Activated CD4-positive, alpha-beta memory T cell treated with anti-CD3 and anti-CD28 coated beads, Interleukin-2, amount 10 ng/mL, durations not matched to agents 7 days and 5 days (primary cell): Measurements from ENCODE around the gene NUTF2. TPM values are rescaled to one million over a fixed set of nuclear protein-coding genes. Genes with fewer than 3 reads are reported as not detected.
"Not testable (repeated sequence)": the region's sequence is repeated elsewhere in the genome, so short reads cannot be mapped to it uniquely, and the experiment has no call there.

ENCODE experiments used
- CTCF ChIA-PET: fragments of 350-600 bp; sonication (Branson Sonifier 250); formaldehyde crosslinking; loops from one replicate; lab custom pipeline; 2021; ENCODE audit warnings: antibody characterized with exemption, inconsistent platforms; lab: Charles Lee
- POLR2A ChIA-PET: fragments of 350-600 bp; sonication (Branson Sonifier 250); formaldehyde crosslinking; loops from one replicate; lab custom pipeline; 2021; ENCODE audit warnings: antibody characterized with exemption; lab: Charles Lee
- DNase-seq: peaks from one replicate; pipeline ENCODE4 v3.0.0-alpha.2; 2020
- H3K27ac Mint-ChIP-seq: one replicate; pipeline ENCODE4 v1.8.0; 2021; ENCODE audit warnings: mild to moderate bottlenecking, mixed read lengths
- H3K27me3 Mint-ChIP-seq: one replicate; pipeline ENCODE4 v1.8.0; 2021; ENCODE audit warnings: mixed read lengths
- H3K36me3 Mint-ChIP-seq: one replicate; pipeline ENCODE4 v1.8.0; 2021; ENCODE audit warnings: low read depth, mixed read lengths
- H3K4me1 Mint-ChIP-seq: one replicate; pipeline ENCODE4 v1.8.0; 2021; ENCODE audit warnings: mixed read lengths
- H3K4me3 Mint-ChIP-seq: one replicate; pipeline ENCODE4 v1.8.0; 2021; ENCODE audit warnings: mild to moderate bottlenecking, mixed read lengths
- H3K9me3 Mint-ChIP-seq: one replicate; pipeline ENCODE4 v1.8.0; 2021; ENCODE audit warnings: mixed read lengths
- total RNA-seq, 2 experiments: library from RNA; stranded (reverse); gene quantifications; one replicate each; pipeline ENCODE4 v1.2.3, GENCODE V29; 2021

The NUTF2 gene
- total RNA-seq, 2 experiments from 2014 or later, result 96.4 to 101 TPM

GRCh38 chr16:67814567-67814966 lies 32.2 kb upstream of the NUTF2 start:
- Mint-ChIP-seq H3K36me3 (no peaks in the 10 kb centered on the region), H3K27ac (no peak overlapping the region), H3K4me3 (no peak overlapping the region), H3K9me3 (no peaks in the 10 kb centered on the region), H3K27me3 (peaks cover 4% of the 10 kb centered on the region), H3K4me1 (peaks cover 6% of the 10 kb centered on the region)
- no peak for DNase-seq
- ChIA-PET CTCF (interaction anchor here (0.8 to 3.4 kb wide), 9 partner anchors 10 to 226 kb away, joined by 3 to 46 read pairs (median 6); no protein-coding TSS in a partner anchor), POLR2A (no interaction called here)

GRCh38 chr16:67820608-67821259 lies 26.0 kb upstream of the NUTF2 start:
- H3K9me3 Mint-ChIP-seq, result no peaks in the 10 kb centered on the region
- DNase-seq, result no peak
- H3K36me3 Mint-ChIP-seq, result no peaks in the 10 kb centered on the region
- H3K4me1 Mint-ChIP-seq, result peaks cover 6% of the 10 kb centered on the region
- H3K27me3 Mint-ChIP-seq, result no peaks in the 10 kb centered on the region
- no peak overlapping the region for H3K27ac Mint-ChIP-seq
- ChIA-PET CTCF (interaction anchor here (0.7 to 2.0 kb wide), 2 partner anchors 13 to 35 kb away, joined by 3 to 13 read pairs; no protein-coding TSS in a partner anchor), POLR2A (no interaction called here)
- H3K4me3 Mint-ChIP-seq, result no peak overlapping the region

GRCh38 chr16:67822511-67822910 lies 24.2 kb upstream of the NUTF2 start:
- Mint-ChIP-seq H3K4me1 (no peaks in the 10 kb centered on the region), H3K27ac (no peak overlapping the region), H3K9me3 (no peaks in the 10 kb centered on the region), H3K4me3 (no peak overlapping the region), H3K36me3 (no peaks in the 10 kb centered on the region), H3K27me3 (no peaks in the 10 kb centered on the region)
- POLR2A ChIA-PET, result no interaction called here
- no peak for DNase-seq
- CTCF ChIA-PET, result no interaction called here

- H3K4me1 Mint-ChIP-seq, result no peaks in the 10 kb centered on the region
- peaks cover 4% of the 10 kb centered on the region for H3K36me3 Mint-ChIP-seq
- no peaks in the 10 kb centered on the region for H3K27me3 Mint-ChIP-seq
- no peak for DNase-seq
- H3K9me3 Mint-ChIP-seq, result no peaks in the 10 kb centered on the region
- ChIA-PET POLR2A (interaction anchor here (1.3 kb wide), 1 partner anchor 11 kb away, joined by 3 read pairs; no protein-coding TSS in a partner anchor), CTCF (interaction anchor here (1.9 to 3.6 kb wide), 2 partner anchors 9 to 10 kb away, joined by 5 to 17 read pairs; no protein-coding TSS in a partner anchor)
- H3K27ac Mint-ChIP-seq, result no peak overlapping the region
- no peak overlapping the region for H3K4me3 Mint-ChIP-seq
Observed at GRCh38 chr16:67825119-67825518, 21.6 kb upstream of the NUTF2 start.

GRCh38 chr16:67825906-67826305 lies 20.8 kb upstream of the NUTF2 start:
- DNase-seq, result no peak
- Mint-ChIP-seq H3K27me3 (no peaks in the 10 kb centered on the region), H3K4me1 (no peaks in the 10 kb centered on the region), H3K4me3 (no peak overlapping the region), H3K36me3 (peaks cover 7% of the 10 kb centered on the region), H3K9me3 (no peaks in the 10 kb centered on the region), H3K27ac (no peak overlapping the region)
- ChIA-PET CTCF (interaction anchor here (3.6 kb wide), 1 partner anchor 9 kb away, joined by 17 read pairs; no protein-coding TSS in a partner anchor), POLR2A (interaction anchor here (1.3 kb wide), 1 partner anchor 11 kb away, joined by 3 read pairs; no protein-coding TSS in a partner anchor)

- DNase-seq, result no peak
- H3K36me3 Mint-ChIP-seq, result peaks cover 7% of the 10 kb centered on the region
- no peaks in the 10 kb centered on the region for H3K27me3 Mint-ChIP-seq
- no peak overlapping the region for H3K4me3 Mint-ChIP-seq
- H3K4me1 Mint-ChIP-seq, result peaks cover 16% of the 10 kb centered on the region
- H3K9me3 Mint-ChIP-seq, result no peaks in the 10 kb centered on the region
- CTCF ChIA-PET, result interaction anchor here (0.6 to 1.4 kb wide), 2 partner anchors 13 to 156 kb away, joined by 4 to 6 read pairs; no protein-coding TSS in a partner anchor
- POLR2A ChIA-PET, result no interaction called here
- H3K27ac Mint-ChIP-seq, result no peak overlapping the region
Observed at GRCh38 chr16:67828651-67829050, 18.1 kb upstream of the NUTF2 start.

- Mint-ChIP-seq H3K4me1 (peaks cover 22% of the 10 kb centered on the region), H3K9me3 (no peaks in the 10 kb centered on the region), H3K27ac (peak overlapping the region; percentile 16), H3K4me3 (peak overlapping the region; percentile 84), H3K36me3 (peaks cover 7% of the 10 kb centered on the region), H3K27me3 (no peaks in the 10 kb centered on the region)
- DNase-seq, result peak; percentile 21
- POLR2A ChIA-PET, result interaction anchor here (1.0 to 3.2 kb wide), 12 partner anchors 8 to 352 kb away, joined by 3 to 43 read pairs (median 4); partner anchors contain the start of genes ATP6V0D1, EDC4, GFOD2 and NUTF2
- CTCF ChIA-PET, result interaction anchor here (0.6 to 2.5 kb wide), 9 partner anchors 8 to 312 kb away, joined by 3 to 22 read pairs (median 5); partner anchors contain the start of genes NUTF2, RANBP10 and TSNAXIP1
Observed at GRCh38 chr16:67833030-67833414, 13.7 kb upstream of the NUTF2 start.

- H3K9me3 Mint-ChIP-seq, result no peaks in the 10 kb centered on the region
- peak overlapping the region; percentile 77 for H3K27ac Mint-ChIP-seq
- CTCF ChIA-PET, result interaction anchor here (0.6 to 2.5 kb wide), 11 partner anchors 7 to 312 kb away, joined by 3 to 22 read pairs (median 4); partner anchors contain the start of genes NUTF2, RANBP10 and TSNAXIP1
- peaks cover 22% of the 10 kb centered on the region for H3K4me1 Mint-ChIP-seq
- POLR2A ChIA-PET, result interaction anchor here (0.8 to 3.2 kb wide), 16 partner anchors 8 to 412 kb away, joined by 3 to 43 read pairs (median 4); partner anchors contain the start of genes ATP6V0D1, CENPT, DUS2 and EDC4
- DNase-seq, result peak; percentile 96
- no peaks in the 10 kb centered on the region for H3K27me3 Mint-ChIP-seq
- peaks cover 7% of the 10 kb centered on the region for H3K36me3 Mint-ChIP-seq
- H3K4me3 Mint-ChIP-seq, result peak overlapping the region; percentile 84
Observed at GRCh38 chr16:67833415-67834241, 13.1 kb upstream of the NUTF2 start.

- no peak for DNase-seq
- peaks cover 7% of the 10 kb centered on the region for H3K36me3 Mint-ChIP-seq
- peak overlapping the region; percentile 84 for H3K4me3 Mint-ChIP-seq
- ChIA-PET CTCF (interaction anchor here (0.8 to 2.5 kb wide), 6 partner anchors 11 to 313 kb away, joined by 3 to 22 read pairs (median 10); partner anchors contain the start of gene NUTF2), POLR2A (interaction anchor here (0.8 to 3.2 kb wide), 13 partner anchors 10 to 411 kb away, joined by 3 to 43 read pairs (median 4); partner anchors contain the start of genes ATP6V0D1, CENPT, DUS2 and EDC4)
- peak overlapping the region; percentile 77 for H3K27ac Mint-ChIP-seq
- H3K9me3 Mint-ChIP-seq, result no peaks in the 10 kb centered on the region
- H3K27me3 Mint-ChIP-seq, result no peaks in the 10 kb centered on the region
- H3K4me1 Mint-ChIP-seq, result peaks cover 22% of the 10 kb centered on the region
Observed at GRCh38 chr16:67834242-67834614, 12.5 kb upstream of the NUTF2 start.

GRCh38 chr16:67837190-67837589 lies 9.5 kb upstream of the NUTF2 start:
- peaks cover 24% of the 10 kb centered on the region for H3K4me1 Mint-ChIP-seq
- POLR2A ChIA-PET, result interaction anchor here (1.4 kb wide), 1 partner anchor 12 kb away, joined by 3 read pairs; no protein-coding TSS in a partner anchor
- H3K4me3 Mint-ChIP-seq, H3K27me3 Mint-ChIP-seq, DNase-seq, CTCF ChIA-PET, H3K36me3 Mint-ChIP-seq, H3K9me3 Mint-ChIP-seq, H3K27ac Mint-ChIP-seq: not testable (repeated sequence)

- ChIA-PET CTCF (no interaction called here), POLR2A (no interaction called here)
- Mint-ChIP-seq H3K9me3 (no peaks in the 10 kb centered on the region), H3K27ac (no peak overlapping the region), H3K4me1 (peaks cover 18% of the 10 kb centered on the region), H3K4me3 (no peak overlapping the region), H3K27me3 (no peaks in the 10 kb centered on the region), H3K36me3 (peaks cover 3% of the 10 kb centered on the region)
- no peak for DNase-seq
Observed at GRCh38 chr16:67837811-67838210, 8.9 kb upstream of the NUTF2 start.

GRCh38 chr16:67841198-67841815 lies 5.4 kb upstream of the NUTF2 start:
- Mint-ChIP-seq H3K4me3 (peak overlapping the region; percentile 88), H3K9me3 (no peaks in the 10 kb centered on the region), H3K36me3 (peaks cover 16% of the 10 kb centered on the region), H3K27me3 (no peaks in the 10 kb centered on the region), H3K4me1 (peaks cover 38% of the 10 kb centered on the region), H3K27ac (peak overlapping the region; percentile 95)
- no peak for DNase-seq
- ChIA-PET CTCF (interaction anchor here (0.6 to 1.9 kb wide), 9 partner anchors 8 to 224 kb away, joined by 3 to 9 read pairs (median 3); partner anchors contain the start of genes ACD and RANBP10), POLR2A (interaction anchor here (0.6 to 1.2 kb wide), 4 partner anchors 8 to 606 kb away, joined by 3 read pairs; partner anchors contain the start of genes RANBP10 and TSNAXIP1)
